Heart left ventricle (tissue), 16 donors: ENCODE results near the gene BACH2. TPM values are rescaled to one million over a fixed set of nuclear protein-coding genes. Genes with fewer than 3 reads are reported as not detected.

Experiments
- ATAC-seq, 4 donors: fragments of 200-7000 bp; cut with Tn5 transposase; one replicate each; pipeline ENCODE4 v1.9.1; 2020 to 2022; ENCODE audit warnings: moderate library complexity in 4 of 4, mild to moderate bottlenecking in 3 of 4, moderate number of reproducible peaks in 1 of 4
- DNase-seq, 5 donors: peaks; one replicate each; pipeline ENCODE4 v3.0.0-alpha.2; 2020
- H3K27ac ChIP-seq, 12 donors: fragments of 200-600 bp; sonication (generic) in 4 of 12; one replicate each; pipeline versions ENCODE4 v1.5.0 to v1.8.0; 2016 to 2022; ENCODE audit warnings: mild to moderate bottlenecking in 2 of 12
- H3K27me3 ChIP-seq, 9 donors: fragments of 200-600 bp; sonication (generic) in 2 of 9; one replicate each; pipeline versions ENCODE4 v1.5.1 to v1.8.0; 2016 to 2022; ENCODE audit warnings: mild to moderate bottlenecking in 3 of 9
- H3K36me3 ChIP-seq, 9 donors: fragments of 200-600 bp; sonication (generic) in 2 of 9; one replicate each; pipeline versions ENCODE4 v1.5.0 to v1.8.0; 2018 to 2022; ENCODE audit warnings: mild to moderate bottlenecking in 2 of 9
- H3K4me1 ChIP-seq, 12 donors: fragments of 200-600 bp; sonication (generic) in 4 of 12; one replicate each; pipeline versions ENCODE4 v1.5.0 to v1.8.0; 2016 to 2022; ENCODE audit warnings: mild to moderate bottlenecking in 3 of 12
- H3K4me3 ChIP-seq, 12 donors: fragments of 200-600 bp; sonication (generic) in 4 of 12; one replicate each; pipeline versions ENCODE4 v1.5.0 to v1.8.0; 2017 to 2022; ENCODE audit warnings: mild to moderate bottlenecking in 9 of 12, moderate library complexity in 4 of 12
- H3K9me3 ChIP-seq, 12 donors: fragments of 200-600 bp; sonication (generic) in 4 of 12; one replicate each; pipeline versions ENCODE4 v1.5.0 to v1.8.0; 2016 to 2022; ENCODE audit warnings: mild to moderate bottlenecking in 1 of 12
- POLR2A ChIP-seq, 2 donors: fragments of 450-650 bp; IDR thresholded peaks; one replicate each; pipeline ENCODE4 v1.6.1; 2017; ENCODE audit warnings: antibody characterized with exemption in 2 of 2, mild to moderate bottlenecking in 2 of 2, moderate library complexity in 2 of 2
- WGBS, 4 donors: extraction: QIAGEN DNeasy Blood & Tissue Kit in 2 of 4; methylation state at CpG; one replicate each; pipeline versions ENCODE4 v1.1.5 to v1.1.7; 2013 to 2018; 5-methylcytosine and 5-hydroxymethylcytosine counted together
- intact Hi-C, 10 donors: fragments of 100-400 bp; cut with DNase I; formaldehyde crosslinking; loops; one replicate each; pipeline versions ENCODE4 v1.11.1 to v1.14.2; 2022
- polyA plus RNA-seq, 2 donors: library from polyadenylated mRNA; stranded (reverse); fragments of 200-250 nt; gene quantifications; one replicate each; pipeline ENCODE4 v1.2.3, GENCODE V29; 2013
- total RNA-seq, 9 donors: library from RNA; depleted of rRNA in 2 of 9; stranded (reverse); fragments of >200 nt in 2 of 9; fragmentation: NEBNext Ultra II Directional in 3 of 9; extraction: Animal tissue kit (Norgen Biotek cat#: 25700) in 3 of 9; gene quantifications; one replicate each; pipeline versions ENCODE4 v1.1.0 to v1.2.4, GENCODE V29; 2016 to 2023
- TF ChIP-seq, protein P1 (sequence below), 12 donors: fragments of 200-600 bp; sonication (generic) in 4 of 12; IDR thresholded peaks; one replicate each; pipeline versions ENCODE4 v1.5.0 to v1.8.0; 2018 to 2022; ENCODE audit warnings: antibody characterized with exemption in 12 of 12, mild to moderate bottlenecking in 5 of 12
- donor health status: ischemic (EF 13 %, LVEDD 7.1; RV severe dilation, severe dysfunction).
- donor health status: healthy with polysubstance abuse.
- donor health status: DM: no; HTN: yes; CAD: no.
- donor health status: DM: no; HTN: no; CAD: no.
- donor health status: ischemic (EF 25% LVEDD 6.9; RV normal size, moderate dysfunction).
- donor health status: ischemic (EF 25% LVEDD 5.7; RV mildly dilated, moderate dysfunction).
- donor health status: healthy.
- donor health status: DM: yes; HTN: yes; CAD: no.
- donor health status: ischemic (EF 35%, LVEDD 5.7; RV mildly dilated, moderate dysfunction).
- donor health status: nonischemic (EF 11% LVEDD 7.7; RV severe dilation, severe dysfunction).
- donor health status: DM: yes; HTN: yes; CAD: no.
- donor health status: PGD.
- donor health status: ischemic (EF 29% LVEDD 5.4; RV normal size, mild dysfunction).
- donor health status: nonischemic (EF 23%, LVEDD 6.1; RV moderate dilation, normal function).

BACH2 gene
- total and polyA plus RNA-seq, 11 donors = 0.23 to 8.4 (median 1.5) TPM

DNA sequence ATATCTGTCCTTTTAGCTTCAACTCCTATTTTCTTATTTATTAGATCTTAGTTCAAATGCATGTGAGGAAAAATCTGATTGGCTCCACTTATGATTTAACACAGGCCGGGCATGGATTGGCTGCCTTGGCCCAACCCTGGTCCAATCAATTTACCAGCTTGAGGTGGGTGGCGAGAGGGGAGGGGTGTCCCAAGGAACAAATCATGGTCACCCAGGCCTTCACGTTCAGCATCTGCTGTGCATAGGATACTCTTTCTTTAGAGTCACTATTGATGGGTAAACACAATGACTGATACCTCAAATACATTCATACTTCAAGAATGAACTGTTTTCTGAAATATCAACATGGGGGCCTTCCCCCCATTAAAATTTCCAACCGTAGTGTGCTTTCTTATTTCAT, 14.9 kb upstream of the BACH2 start:
- Histone ChIP-seq H3K9me3 (no peaks in the 10 kb centered on the region), H3K27me3 (no peaks in the 10 kb centered on the region), H3K4me3 (no peak overlapping the region), H3K36me3 (no peaks in the 10 kb centered on the region), H3K4me1 (no peaks in the 10 kb centered on the region), H3K27ac (no peak overlapping the region)
- DNase-seq (no peak), ATAC-seq (no peak)
- intact Hi-C loops = no loop called here
- TF ChIP-seq, protein P1, sequence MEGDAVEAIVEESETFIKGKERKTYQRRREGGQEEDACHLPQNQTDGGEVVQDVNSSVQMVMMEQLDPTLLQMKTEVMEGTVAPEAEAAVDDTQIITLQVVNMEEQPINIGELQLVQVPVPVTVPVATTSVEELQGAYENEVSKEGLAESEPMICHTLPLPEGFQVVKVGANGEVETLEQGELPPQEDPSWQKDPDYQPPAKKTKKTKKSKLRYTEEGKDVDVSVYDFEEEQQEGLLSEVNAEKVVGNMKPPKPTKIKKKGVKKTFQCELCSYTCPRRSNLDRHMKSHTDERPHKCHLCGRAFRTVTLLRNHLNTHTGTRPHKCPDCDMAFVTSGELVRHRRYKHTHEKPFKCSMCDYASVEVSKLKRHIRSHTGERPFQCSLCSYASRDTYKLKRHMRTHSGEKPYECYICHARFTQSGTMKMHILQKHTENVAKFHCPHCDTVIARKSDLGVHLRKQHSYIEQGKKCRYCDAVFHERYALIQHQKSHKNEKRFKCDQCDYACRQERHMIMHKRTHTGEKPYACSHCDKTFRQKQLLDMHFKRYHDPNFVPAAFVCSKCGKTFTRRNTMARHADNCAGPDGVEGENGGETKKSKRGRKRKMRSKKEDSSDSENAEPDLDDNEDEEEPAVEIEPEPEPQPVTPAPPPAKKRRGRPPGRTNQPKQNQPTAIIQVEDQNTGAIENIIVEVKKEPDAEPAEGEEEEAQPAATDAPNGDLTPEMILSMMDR (IDR thresholded peaks at IDR 0.05) = no peak
- no peak for TF ChIP-seq POLR2A (IDR thresholded peaks at IDR 0.05)
- WGBS, 4 donors = 89 to 94% (median 91%) methylated on average over 4 of the region's 4 CpGs

DNA sequence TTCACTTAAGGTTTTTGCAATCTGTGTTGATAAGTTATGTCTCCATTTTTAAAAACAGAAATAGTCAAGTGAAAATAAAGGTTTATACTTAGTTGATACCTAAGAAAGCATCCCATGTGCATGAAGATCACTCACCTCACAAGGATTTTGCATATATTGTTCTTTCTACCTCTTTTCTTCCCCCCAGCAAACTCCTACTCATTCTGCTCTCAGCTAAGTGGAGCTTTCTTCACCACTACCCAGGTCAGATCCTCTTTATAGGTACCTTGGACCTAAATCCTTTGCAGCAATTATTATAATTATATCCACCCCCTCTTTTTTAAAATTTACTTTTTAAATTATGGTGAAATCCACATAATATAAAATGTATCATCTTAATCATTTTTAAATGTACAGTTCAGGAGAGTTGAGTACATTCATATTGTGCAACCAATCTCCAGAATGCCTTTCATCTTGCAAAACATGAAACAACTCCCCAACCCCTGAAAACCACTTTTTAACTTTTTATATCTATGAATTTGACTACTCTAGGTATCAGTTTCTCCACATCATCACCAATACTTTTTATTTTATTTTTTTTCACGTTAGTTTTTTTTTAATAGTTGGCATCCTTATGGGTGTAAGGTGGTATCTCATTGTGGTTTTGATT, 9.3 kb upstream of the BACH2 start:
- Histone ChIP-seq H3K4me1 (no peaks in the 10 kb centered on the region), H3K27me3 (no peaks in the 10 kb centered on the region), H3K36me3 (no peaks in the 10 kb centered on the region), H3K9me3 (no peaks in the 10 kb centered on the region), H3K27ac (no peak overlapping the region), H3K4me3 (no peak overlapping the region)
- DNase-seq = no peak
- TF ChIP-seq, protein P1 (IDR thresholded peaks at IDR 0.05) = no peak
- no peak for TF ChIP-seq POLR2A (IDR thresholded peaks at IDR 0.05)
- intact Hi-C loops = loop anchor here in 1 of 10 donors (10.0 kb wide), 1 partner anchor 169 kb away; no protein-coding TSS in a partner anchor
- 65 to 70% (median 69%) methylated on average over 1 of the region's 1 CpG for WGBS, 4 donors
- ATAC-seq = no peak

DNA sequence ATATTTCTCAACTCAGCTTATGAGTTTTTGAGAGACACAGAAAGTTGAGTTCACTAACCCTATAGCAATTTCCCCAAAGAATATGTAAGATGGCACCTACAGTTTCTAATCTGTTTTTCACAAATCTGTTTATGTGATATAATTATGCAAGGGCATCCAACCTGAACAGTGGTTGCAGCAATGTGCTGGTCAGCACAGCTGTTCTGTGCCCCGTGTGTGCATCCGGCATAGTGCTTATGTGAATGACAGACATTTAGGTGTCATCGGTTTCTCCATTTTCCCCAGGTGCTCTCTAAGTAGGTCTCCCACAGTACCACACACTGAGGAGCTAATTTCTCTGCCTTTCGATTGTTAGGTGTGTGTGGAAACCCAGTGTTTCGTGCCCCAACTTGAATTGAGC, 7.7 kb upstream of the BACH2 start:
- intact Hi-C loops = loop anchor here in 1 of 10 donors (10.0 kb wide), 1 partner anchor 170 kb away; no protein-coding TSS in a partner anchor
- no peak for ATAC-seq
- no peak for TF ChIP-seq POLR2A (IDR thresholded peaks at IDR 0.05)
- TF ChIP-seq, protein P1 (IDR thresholded peaks at IDR 0.05) = no peak

DNA sequence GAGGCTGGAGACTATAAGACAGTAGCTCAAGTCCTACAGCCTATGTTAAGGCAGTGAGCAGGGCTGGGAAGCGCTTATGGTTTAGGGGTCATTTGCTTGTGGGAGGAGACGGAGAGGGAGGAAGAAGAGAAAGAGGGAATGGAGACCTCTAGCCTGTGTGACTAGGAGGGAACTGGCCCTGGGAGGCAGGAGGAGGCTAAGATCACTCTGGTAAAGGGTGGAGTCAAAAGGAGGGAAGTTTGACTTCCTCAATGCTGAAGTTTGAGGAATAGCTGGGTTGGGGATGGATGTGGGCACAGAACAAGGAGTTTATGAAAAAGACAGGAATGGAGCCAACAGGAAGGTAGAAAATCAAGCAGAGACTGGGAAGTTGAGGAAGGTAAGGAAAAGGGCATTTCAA, 6.4 kb upstream of the BACH2 start:
- 63 to 88% (median 67%) methylated on average over 2 of the region's 2 CpGs for WGBS, 4 donors
- ATAC-seq (peak in 1 of 4 donors; percentile 55), DNase-seq (no peak)
- intact Hi-C loops = loop anchor here in 1 of 10 donors (10.0 kb wide), 1 partner anchor 172 kb away; no protein-coding TSS in a partner anchor
- Histone ChIP-seq H3K36me3 (no peaks in the 10 kb centered on the region), H3K27ac (no peak overlapping the region), H3K27me3 (peaks cover 0 to 9% (median 0%) of the 10 kb centered on the region in 9 donors), H3K4me1 (peaks cover 0 to 6% (median 0%) of the 10 kb centered on the region in 12 donors), H3K4me3 (no peak overlapping the region), H3K9me3 (no peaks in the 10 kb centered on the region)
- no peak for TF ChIP-seq POLR2A (IDR thresholded peaks at IDR 0.05)
- TF ChIP-seq, protein P1 (IDR thresholded peaks at IDR 0.05) = no peak

More for the DNA sequence above, 7.7 kb upstream of the BACH2 start:
- no peak overlapping the region for H3K4me3 ChIP-seq
- no peaks in the 10 kb centered on the region for H3K27me3 ChIP-seq
- 71 to 85% (median 78%) methylated on average over 5 of the region's 5 CpGs for WGBS, 4 donors
- H3K4me1 ChIP-seq = peaks cover 0 to 6% (median 0%) of the 10 kb centered on the region in 12 donors
- no peak overlapping the region for H3K27ac ChIP-seq
- H3K36me3 ChIP-seq = no peaks in the 10 kb centered on the region
- no peak for DNase-seq
- H3K9me3 ChIP-seq = no peaks in the 10 kb centered on the region
